ENCODE data around the gene PSMB3.

The PSMB3 gene

DNA sequence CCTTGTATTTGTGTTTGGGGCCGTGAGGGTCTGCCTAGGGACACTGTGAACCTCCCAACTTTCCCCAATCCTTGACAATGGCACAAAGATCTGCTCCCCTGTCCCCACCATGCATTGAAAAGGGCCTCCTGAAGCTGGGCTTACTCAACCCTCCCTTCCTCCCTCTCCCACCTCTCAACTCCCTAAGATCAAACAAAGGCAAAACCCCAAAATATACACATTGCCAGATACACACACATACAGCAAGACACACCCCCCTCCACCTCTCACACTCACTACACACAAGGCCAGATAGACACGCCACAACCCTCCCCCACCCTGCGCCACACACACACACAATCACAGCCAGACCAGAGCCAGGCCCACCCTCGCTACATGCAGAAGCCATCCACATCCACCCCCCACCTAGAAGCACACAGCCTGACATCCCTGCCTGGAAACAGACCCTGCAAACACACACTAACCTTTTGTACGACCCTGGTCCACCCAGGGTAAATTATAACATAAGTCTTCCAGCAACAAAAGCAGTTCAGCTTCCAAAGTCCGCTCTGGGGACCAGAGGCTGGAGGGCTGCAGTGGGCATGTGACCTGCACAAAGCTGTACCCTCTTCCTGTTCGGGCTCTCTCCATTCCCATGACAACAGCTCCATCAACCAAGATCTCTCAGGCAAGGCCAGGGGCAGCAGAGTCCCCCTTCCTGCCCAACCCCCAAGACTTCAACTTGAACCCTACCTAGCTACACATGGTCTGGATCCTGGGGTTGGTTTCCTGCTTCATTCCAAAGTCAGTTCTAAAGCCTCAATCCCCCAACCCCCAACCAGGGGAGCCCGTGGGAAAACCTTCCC lies 6.3 kb upstream of the PSMB3 start:
- Histone ChIP-seq H3K4me1 (ENCODE audit: control insufficient read depth, insufficient read depth, low read length, poor library complexity, severe bottlenecking) (peaks cover 9% of the 10 kb centered on the region), H3K36me3 (ENCODE audit: control insufficient read depth, insufficient read depth, low read length) (peaks cover 17% of the 10 kb centered on the region), H3K4me3 (ENCODE audit: extremely low read depth, insufficient read depth, low read length, poor library complexity, severe bottlenecking) (peak overlapping the region; percentile 93), H3K27ac (ENCODE audit: low read depth, low read length, severe bottlenecking) (no peak overlapping the region), H3K9me3 (ENCODE audit: control insufficient read depth, low read length) (no peaks in the 10 kb centered on the region)
- 37 to 67% methylated on average over 4 to 6 of the region's 8 CpGs for WGBS, 2 experiments (ENCODE audit: insufficient coverage in 2 of 2)

- Histone ChIP-seq H3K27ac (ENCODE audit: low read depth, low read length, severe bottlenecking) (no peak overlapping the region), H3K4me3 (ENCODE audit: extremely low read depth, insufficient read depth, low read length, poor library complexity, severe bottlenecking) (peak overlapping the region; percentile 93), H3K9me3 (ENCODE audit: control insufficient read depth, low read length) (no peaks in the 10 kb centered on the region), H3K36me3 (ENCODE audit: control insufficient read depth, insufficient read depth, low read length) (peaks cover 15% of the 10 kb centered on the region), H3K4me1 (ENCODE audit: control insufficient read depth, insufficient read depth, low read length, poor library complexity, severe bottlenecking) (peaks cover 6% of the 10 kb centered on the region)
- WGBS, 2 experiments (ENCODE audit: insufficient coverage in 2 of 2): 2 to 4% methylated on average over 5 to 13 of the region's 21 CpGs
These were observed 5.6 kb upstream of the PSMB3 start for GRCh38 chr17:38746849-38747462.

- peak overlapping the region; percentile 93 for H3K4me3 ChIP-seq (ENCODE audit: extremely low read depth, insufficient read depth, low read length, poor library complexity, severe bottlenecking)
These were observed 4.9 kb upstream of the PSMB3 start for GRCh38 chr17:38747463-38748148.

GRCh38 chr17:38748149-38748891 lies 4.2 kb upstream of the PSMB3 start, which contains the start of gene PCGF2:
TSS of gene PCGF2 (minus strand) at chr17:38748336. CDS start at chr17:38740402, 7,934 bp downstream.
- H3K4me1 ChIP-seq (ENCODE audit: control insufficient read depth, insufficient read depth, low read length, poor library complexity, severe bottlenecking): peaks cover 6% of the 10 kb centered on the region
- WGBS, 2 experiments (ENCODE audit: insufficient coverage in 2 of 2): 0 to 2% methylated on average over 15 of the region's 47 CpGs
- H3K9me3 ChIP-seq (ENCODE audit: control insufficient read depth, low read length): no peaks in the 10 kb centered on the region
- peak within 1 kb of the TSS; percentile 93 for H3K4me3 ChIP-seq (ENCODE audit: extremely low read depth, insufficient read depth, low read length, poor library complexity, severe bottlenecking)
- peak within 1 kb of the TSS; percentile 75 for H3K27ac ChIP-seq (ENCODE audit: low read depth, low read length, severe bottlenecking)
- peaks cover 8% of the 10 kb centered on the region for H3K36me3 ChIP-seq (ENCODE audit: control insufficient read depth, insufficient read depth, low read length)

More at GRCh38 chr17:38747463-38748148, 4.9 kb upstream of the PSMB3 start:
- WGBS, 2 experiments (ENCODE audit: insufficient coverage in 2 of 2): 0% methylated on average over 24 to 40 of the region's 64 CpGs
- peaks cover 13% of the 10 kb centered on the region for H3K36me3 ChIP-seq (ENCODE audit: control insufficient read depth, insufficient read depth, low read length)
- peak overlapping the region; percentile 75 for H3K27ac ChIP-seq (ENCODE audit: low read depth, low read length, severe bottlenecking)
- H3K4me1 ChIP-seq (ENCODE audit: control insufficient read depth, insufficient read depth, low read length, poor library complexity, severe bottlenecking): peaks cover 6% of the 10 kb centered on the region
- H3K9me3 ChIP-seq (ENCODE audit: control insufficient read depth, low read length): no peaks in the 10 kb centered on the region

- Histone ChIP-seq H3K36me3 (ENCODE audit: control insufficient read depth, insufficient read depth, low read length) (peaks cover 11% of the 10 kb centered on the region), H3K9me3 (ENCODE audit: control insufficient read depth, low read length) (no peaks in the 10 kb centered on the region), H3K4me3 (ENCODE audit: extremely low read depth, insufficient read depth, low read length, poor library complexity, severe bottlenecking) (peak overlapping the region; percentile 91), H3K4me1 (ENCODE audit: control insufficient read depth, insufficient read depth, low read length, poor library complexity, severe bottlenecking) (peaks cover 6% of the 10 kb centered on the region), H3K27ac (ENCODE audit: low read depth, low read length, severe bottlenecking) (peak overlapping the region; percentile 49)
- 0 to 1% methylated on average over 24 to 26 of the region's 32 CpGs for WGBS, 2 experiments (ENCODE audit: insufficient coverage in 2 of 2)
These were observed 3.7 kb upstream of the PSMB3 start for GRCh38 chr17:38748892-38749222.

DNA sequence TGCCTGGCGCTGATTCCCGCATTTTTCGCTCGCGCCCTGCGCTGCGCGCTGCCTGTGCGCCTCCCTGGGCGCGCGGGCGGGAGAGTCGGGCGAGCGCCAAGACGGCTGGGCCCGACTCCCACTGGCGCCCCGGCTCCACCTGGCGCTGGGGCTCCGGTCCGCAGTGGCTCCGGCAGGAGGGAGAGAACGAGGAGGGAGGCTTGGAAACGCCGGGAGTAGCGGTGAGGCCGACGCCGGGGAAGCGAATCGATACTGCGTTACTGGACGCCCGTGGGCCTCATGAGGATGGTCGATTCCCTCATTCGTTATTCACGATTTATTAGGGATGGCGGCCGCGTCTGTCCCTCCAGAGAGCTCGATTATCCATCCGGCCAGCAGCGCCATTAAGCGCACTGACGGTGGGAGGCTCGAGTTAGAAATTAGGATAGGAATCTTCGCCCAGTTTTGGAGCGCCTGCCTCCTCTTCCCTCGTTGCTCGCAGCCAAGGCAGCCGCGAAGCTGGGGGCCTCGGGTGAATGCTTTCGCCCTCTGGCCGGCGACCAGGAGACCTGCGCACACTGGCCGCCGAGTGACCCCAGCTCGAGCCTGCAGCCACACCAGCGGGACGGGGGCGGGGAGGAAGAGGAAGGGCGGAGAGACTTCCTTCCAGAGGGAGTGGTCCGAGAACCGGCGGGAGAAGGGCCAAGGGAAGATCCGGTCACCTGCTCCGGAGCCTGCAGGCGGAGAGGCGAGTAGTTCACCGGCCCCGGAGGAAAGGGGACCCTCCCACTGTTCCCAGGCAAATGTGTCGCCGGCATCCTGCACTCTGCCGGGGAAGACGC lies 3.1 kb upstream of the PSMB3 start:
- peaks cover 6% of the 10 kb centered on the region for H3K4me1 ChIP-seq (ENCODE audit: control insufficient read depth, insufficient read depth, low read length, poor library complexity, severe bottlenecking)
- 0% methylated on average over 72 to 77 of the region's 79 CpGs for WGBS, 2 experiments (ENCODE audit: insufficient coverage in 2 of 2)
- H3K4me3 ChIP-seq (ENCODE audit: extremely low read depth, insufficient read depth, low read length, poor library complexity, severe bottlenecking): peak overlapping the region; percentile 91
- H3K36me3 ChIP-seq (ENCODE audit: control insufficient read depth, insufficient read depth, low read length): peaks cover 17% of the 10 kb centered on the region
- H3K9me3 ChIP-seq (ENCODE audit: control insufficient read depth, low read length): no peaks in the 10 kb centered on the region
- H3K27ac ChIP-seq (ENCODE audit: low read depth, low read length, severe bottlenecking): peak overlapping the region; percentile 49

GRCh38 chr17:38750044-38750311 lies 2.6 kb upstream of the PSMB3 start:
- Histone ChIP-seq H3K4me1 (ENCODE audit: control insufficient read depth, insufficient read depth, low read length, poor library complexity, severe bottlenecking) (peaks cover 6% of the 10 kb centered on the region), H3K9me3 (ENCODE audit: control insufficient read depth, low read length) (no peaks in the 10 kb centered on the region), H3K27ac (ENCODE audit: low read depth, low read length, severe bottlenecking) (no peak overlapping the region), H3K36me3 (ENCODE audit: control insufficient read depth, insufficient read depth, low read length) (peaks cover 21% of the 10 kb centered on the region), H3K4me3 (ENCODE audit: extremely low read depth, insufficient read depth, low read length, poor library complexity, severe bottlenecking) (peak overlapping the region; percentile 91)
- WGBS, 2 experiments (ENCODE audit: insufficient coverage in 2 of 2): 0 to 3% methylated on average over 8 to 9 of the region's 12 CpGs

DNA sequence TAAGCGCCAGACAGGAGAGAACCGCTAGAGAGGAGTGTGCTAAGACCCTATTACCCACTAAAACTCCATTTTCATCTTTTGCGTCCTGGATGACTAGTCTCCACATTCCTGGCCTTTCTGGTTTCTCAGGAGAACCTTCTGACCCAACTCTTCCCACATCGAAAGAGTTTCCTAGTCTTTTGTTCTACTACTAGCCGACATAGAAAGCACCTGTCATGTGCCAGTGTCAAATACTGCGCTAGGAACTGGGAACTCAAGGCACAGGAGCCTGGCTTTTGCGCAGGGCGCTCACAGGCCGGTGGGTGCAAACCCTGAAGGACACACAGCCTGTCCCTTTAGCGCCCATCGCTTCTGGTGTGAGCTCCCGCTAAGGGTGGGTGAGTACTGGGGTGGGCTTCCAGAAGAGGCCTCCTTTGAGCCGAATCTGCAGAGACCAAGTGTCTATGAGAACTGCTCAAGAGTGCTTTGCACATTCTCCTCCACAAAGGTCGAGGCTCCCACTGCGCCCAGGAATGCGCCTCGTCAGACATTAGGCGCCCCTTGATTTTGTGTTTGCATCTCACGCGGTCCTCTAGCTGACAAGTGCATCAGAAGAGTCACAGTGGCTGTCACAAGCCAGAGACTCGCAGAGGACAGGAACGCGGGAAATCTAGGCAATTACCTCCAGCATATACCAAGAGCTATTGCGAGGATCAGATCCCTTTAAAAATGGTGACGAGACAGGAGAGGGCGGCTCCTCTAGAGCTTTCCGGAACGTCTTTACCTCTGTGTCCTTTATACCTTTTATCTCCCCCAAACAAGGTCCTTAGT lies 2.0 kb upstream of the PSMB3 start:
- Histone ChIP-seq H3K4me3 (ENCODE audit: extremely low read depth, insufficient read depth, low read length, poor library complexity, severe bottlenecking) (peak overlapping the region; percentile 91), H3K9me3 (ENCODE audit: control insufficient read depth, low read length) (no peaks in the 10 kb centered on the region), H3K4me1 (ENCODE audit: control insufficient read depth, insufficient read depth, low read length, poor library complexity, severe bottlenecking) (peaks cover 3% of the 10 kb centered on the region), H3K27ac (ENCODE audit: low read depth, low read length, severe bottlenecking) (no peak overlapping the region), H3K36me3 (ENCODE audit: control insufficient read depth, insufficient read depth, low read length) (peaks cover 20% of the 10 kb centered on the region)
- 4 to 5% methylated on average over 25 to 28 of the region's 28 CpGs for WGBS, 2 experiments (ENCODE audit: insufficient coverage in 2 of 2)

DNA sequence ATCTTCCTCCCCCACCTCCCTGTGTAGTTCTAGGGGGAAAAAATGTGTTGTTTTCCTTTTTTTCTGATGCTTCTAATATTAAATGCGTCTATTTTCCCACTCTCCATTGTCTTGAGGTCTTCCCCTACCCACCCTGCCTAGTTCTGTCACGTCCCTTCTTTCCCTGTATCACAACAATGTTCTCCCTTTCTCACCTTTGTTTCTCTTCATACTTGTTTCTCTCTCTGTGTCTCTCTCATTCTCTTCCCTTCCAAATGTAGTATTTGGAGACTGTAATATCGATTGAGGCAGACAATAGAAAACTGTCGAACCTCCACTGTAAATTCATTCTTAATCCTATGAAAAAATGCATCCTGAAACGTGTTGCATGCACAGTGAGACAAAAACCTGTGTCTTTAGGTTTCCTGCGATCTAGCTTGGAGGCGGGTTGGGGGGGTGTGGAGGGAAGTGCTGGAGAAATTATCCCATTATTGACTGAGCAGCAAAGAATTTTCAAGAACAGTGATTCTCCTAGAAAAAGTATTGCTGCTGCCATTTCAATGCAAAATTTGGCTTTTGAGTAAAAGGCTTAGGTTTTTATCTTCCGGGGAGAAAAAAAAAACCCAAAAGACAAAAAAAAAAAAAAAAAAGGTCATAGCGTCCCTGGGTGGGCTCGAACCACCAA lies 1.3 kb upstream of the PSMB3 start:
- Histone ChIP-seq H3K27ac (ENCODE audit: low read depth, low read length, severe bottlenecking) (no peak overlapping the region), H3K4me3 (ENCODE audit: extremely low read depth, insufficient read depth, low read length, poor library complexity, severe bottlenecking) (peak overlapping the region; percentile 91), H3K36me3 (ENCODE audit: control insufficient read depth, insufficient read depth, low read length) (peaks cover 26% of the 10 kb centered on the region), H3K4me1 (ENCODE audit: control insufficient read depth, insufficient read depth, low read length, poor library complexity, severe bottlenecking) (no peaks in the 10 kb centered on the region), H3K9me3 (ENCODE audit: control insufficient read depth, low read length) (no peaks in the 10 kb centered on the region)
- 0 to 7% methylated on average over 3 to 5 of the region's 10 CpGs for WGBS, 2 experiments (ENCODE audit: insufficient coverage in 2 of 2)
